HG02973 (cell line): ENCODE results near the gene AMOTL2.

Experiments used
- ATAC-seq: cut with Tn5 transposase; IDR thresholded peaks from one replicate; pipeline ENCODE4 v1.9.1; 2021; ENCODE audit warnings: moderate library complexity; ENCODE audit not compliant: unreplicated experiment

Gene AMOTL2

DNA sequence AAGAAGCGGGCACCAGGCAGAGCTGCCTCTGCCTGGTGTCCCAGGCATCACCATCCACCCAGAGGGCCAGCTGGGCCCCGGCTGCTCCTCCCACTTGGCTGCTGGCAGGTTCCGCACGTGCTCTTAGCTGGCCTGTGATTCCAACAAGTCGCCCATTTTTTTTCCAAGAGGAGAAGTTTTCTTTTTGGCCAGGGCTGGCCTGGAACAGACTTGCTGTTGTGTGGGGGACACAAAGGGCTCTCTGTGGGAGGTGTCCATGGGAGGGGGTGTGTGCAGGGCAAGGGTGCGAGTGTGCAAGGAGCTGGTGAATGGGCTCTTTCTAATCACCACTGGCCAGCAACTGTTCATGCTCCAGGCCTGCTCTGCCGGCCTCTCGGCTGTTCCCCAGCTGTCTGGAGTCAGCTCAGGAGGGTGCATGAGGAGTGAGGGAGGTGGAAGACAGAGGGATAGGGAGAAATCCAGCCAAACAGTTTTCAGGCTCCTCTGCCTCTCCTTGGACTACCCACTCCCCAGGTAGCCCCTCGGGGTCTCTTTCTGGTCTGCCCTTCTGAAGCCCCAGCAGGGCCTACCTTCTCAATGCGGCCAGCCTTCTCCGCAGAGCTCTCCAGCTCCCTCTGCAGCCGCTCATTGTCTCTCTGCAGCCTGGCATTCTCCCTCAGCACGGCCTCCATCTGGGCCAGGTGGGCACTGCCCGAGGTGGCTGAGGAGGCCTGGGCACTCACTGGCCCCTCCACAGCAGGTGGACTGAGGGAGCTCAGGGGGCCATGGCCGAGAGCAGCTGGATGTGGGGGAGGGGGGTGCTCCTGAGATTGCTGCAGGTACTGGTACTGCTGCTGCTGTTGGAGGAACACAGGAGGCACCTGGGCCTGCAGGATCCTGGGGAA lies 7.1 kb downstream of the AMOTL2 start:
- no peak for ATAC-seq

- no peak for ATAC-seq
These were observed 7.9 kb downstream of the AMOTL2 start for GRCh38 chr3:134366221-134366927.

- no peak for ATAC-seq
These were observed 8.5 kb downstream of the AMOTL2 start for GRCh38 chr3:134365766-134366065.

GRCh38 chr3:134364936-134365765 lies 9.1 kb downstream of the AMOTL2 start:
- no peak for ATAC-seq

GRCh38 chr3:134364061-134364935 lies 9.9 kb downstream of the AMOTL2 start:
- no peak for ATAC-seq

DNA sequence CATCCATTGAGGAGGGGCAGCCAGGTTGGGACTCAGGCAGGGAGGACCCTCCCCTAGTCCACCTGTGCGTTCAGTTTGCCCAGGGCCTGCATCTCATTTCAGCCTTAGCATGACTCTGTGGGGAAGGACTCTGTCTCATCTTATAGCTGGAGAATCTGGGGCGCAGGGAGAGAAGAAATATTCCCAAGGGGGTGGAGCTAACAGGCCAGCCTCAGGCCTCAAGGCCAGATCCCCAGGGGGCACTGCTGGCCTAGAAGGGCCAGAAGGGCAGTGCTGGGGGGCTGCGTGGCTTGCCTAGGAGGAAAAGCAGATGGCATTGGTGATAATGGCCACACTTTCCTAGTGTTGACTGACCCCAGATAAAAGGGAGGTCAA lies 10.9 kb downstream of the AMOTL2 start:
- no peak for ATAC-seq

- ATAC-seq: no peak
These were observed 11.4 kb downstream of the AMOTL2 start for GRCh38 chr3:134362670-134363380.

GRCh38 chr3:134362221-134362620 lies 12.0 kb downstream of the AMOTL2 start:
- ATAC-seq: no peak

- ATAC-seq: no peak
These were observed 12.9 kb downstream of the AMOTL2 start for GRCh38 chr3:134361162-134361835.

- no peak for ATAC-seq
These were observed 14.2 kb downstream of the AMOTL2 start for GRCh38 chr3:134360046-134360445.

DNA sequence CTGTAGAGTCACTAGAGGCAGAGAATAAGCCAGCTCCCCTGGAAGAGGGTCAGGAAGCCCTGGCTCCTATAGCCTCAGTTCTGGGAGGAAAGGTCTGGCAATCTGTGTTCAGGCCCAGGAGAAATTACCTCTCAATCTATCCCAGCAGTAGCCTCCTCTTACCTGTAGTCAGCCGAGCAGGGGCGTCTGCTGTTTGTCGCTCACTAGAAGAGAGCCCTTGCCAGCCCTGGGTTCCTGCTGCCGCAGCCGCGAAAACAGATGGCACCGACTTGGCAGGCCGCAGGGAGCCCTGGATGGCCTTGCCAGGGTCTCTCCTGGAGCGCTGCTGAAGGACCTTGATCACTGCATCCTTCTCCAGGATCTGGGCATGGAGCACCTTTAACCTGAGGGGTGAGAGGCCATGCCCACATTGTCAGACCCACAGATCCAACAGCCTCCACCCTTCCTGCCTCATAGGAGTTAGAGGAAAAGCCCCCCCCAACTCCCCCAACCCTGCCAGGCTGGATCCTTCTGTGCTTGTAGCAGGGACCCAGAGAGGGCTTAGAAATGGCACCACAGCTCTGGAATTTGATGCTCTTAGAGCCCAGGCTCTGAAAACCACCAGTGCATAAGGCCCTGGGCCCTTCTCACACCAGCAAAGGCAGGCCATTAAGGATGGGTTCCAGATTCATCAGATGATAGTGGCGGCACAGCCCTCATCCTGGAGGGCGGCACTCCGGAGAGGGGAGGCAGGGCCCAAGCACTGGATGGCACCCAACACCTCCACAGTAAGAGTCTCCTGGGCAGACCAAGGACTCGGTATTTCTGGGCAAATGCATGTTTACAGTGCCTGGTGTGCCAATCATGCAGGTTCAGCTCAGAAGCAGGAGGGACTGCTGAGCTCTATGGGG lies 14.9 kb downstream of the AMOTL2 start:
- no peak for ATAC-seq

GRCh38 chr3:134357914-134358811 lies 16.1 kb downstream of the AMOTL2 start:
- ATAC-seq: no peak

DNA sequence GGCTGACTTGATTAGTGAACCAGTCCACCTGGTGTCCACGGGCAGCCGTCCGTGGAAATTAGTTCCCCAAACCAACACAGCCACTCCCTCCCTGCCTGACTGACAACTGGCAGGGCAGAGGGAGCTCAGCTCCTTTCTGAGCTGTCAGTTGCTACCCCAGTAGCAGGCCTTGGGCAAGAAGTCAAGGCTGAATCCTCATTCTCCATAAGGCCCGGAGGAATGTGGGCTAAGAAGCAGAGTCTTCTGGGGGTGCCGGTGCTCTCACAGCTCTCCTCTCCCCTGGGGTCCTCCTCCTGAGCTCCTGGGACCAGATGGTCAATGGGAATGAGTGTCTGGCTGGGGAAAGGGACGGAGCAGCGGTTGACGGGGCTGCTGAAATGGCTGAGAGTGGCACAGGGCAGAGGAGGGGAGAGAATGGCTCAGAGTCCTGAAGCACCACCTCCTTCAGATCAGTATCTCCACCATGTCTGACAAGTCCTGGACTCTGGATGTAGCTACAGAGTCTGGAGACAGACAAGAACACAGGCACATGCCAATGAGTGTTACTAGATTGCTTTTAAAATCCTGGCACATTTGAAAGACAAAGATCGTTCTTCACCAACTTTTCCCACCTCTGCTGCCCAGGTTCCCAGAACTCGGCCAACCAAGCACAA lies 16.9 kb downstream of the AMOTL2 start:
- ATAC-seq: no peak

GRCh38 chr3:134356411-134357040 lies 17.7 kb downstream of the AMOTL2 start:
- ATAC-seq: no peak

GRCh38 chr3:134355416-134355815 lies 18.8 kb downstream of the AMOTL2 start:
- ATAC-seq: no peak

DNA sequence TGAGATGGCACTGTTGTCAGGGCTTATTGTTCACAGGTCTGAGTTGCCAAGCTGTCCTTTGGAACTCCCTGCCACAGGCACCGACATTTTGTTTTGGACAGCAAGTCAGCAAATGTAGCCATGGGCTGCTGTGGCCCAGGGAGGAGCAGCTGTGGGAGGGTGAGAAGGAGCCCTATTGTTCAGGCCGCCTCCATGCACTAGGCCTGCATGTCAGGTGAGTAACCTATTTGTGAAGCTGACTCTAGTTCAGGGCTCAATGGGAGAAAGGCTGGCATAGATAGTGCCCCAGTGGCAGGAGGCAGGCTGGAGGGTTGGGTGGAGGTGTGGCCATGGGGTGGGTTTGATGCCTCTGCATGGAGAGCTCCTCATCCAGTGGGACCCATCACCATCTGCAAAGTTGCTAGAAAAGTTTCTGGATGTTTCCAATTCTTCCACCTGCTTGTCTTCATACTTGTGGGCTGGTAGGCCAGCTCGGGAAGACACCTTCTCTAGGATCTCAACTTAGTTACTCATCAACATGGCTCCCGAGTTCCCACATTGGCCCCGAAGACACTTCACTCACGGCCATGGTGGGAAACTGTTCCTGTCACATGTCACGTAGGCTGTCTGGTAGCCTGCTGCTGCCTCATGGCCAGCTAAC lies 19.5 kb downstream of the AMOTL2 start:
- ATAC-seq: no peak
